ENCODE data around the gene GSTM4.

Gene GSTM4

GRCh38 chr1:109625601-109626560 is 30.0 kb upstream of the GSTM4 start:
- H3K4me3 ChIP-seq (ENCODE audit: control insufficient read depth in 1 of 7, extremely low read depth in 1 of 7, insufficient read depth in 4 of 7, low read depth in 2 of 7, low read length in 6 of 7), result no peak overlapping the region
- 98% methylated on average over 21 of the region's 32 CpGs for WGBS (ENCODE audit: insufficient coverage)
- ChIA-PET CTCF (interaction anchor here (0.9 to 25.8 kb wide), 9 partner anchors 10 to 102 kb away, joined by 3 to 430 read pairs (median 26); partner anchors contain the start of genes GNAI3 and GPR61), POLR2A (no interaction called here)
- H3K36me3 ChIP-seq (ENCODE audit: control insufficient read depth in 4 of 4, insufficient read depth in 4 of 4, low read length in 3 of 4), result peaks cover 22 to 57% (median 47%) of the 10 kb centered on the region in 4 experiments
- peak overlapping the region in 1 of 2 experiments; percentile 99 for H3K27ac ChIP-seq (ENCODE audit: insufficient read depth in 1 of 2, low read depth in 1 of 2, low read length in 2 of 2, poor library complexity in 1 of 2, severe bottlenecking in 2 of 2)
- H3K4me1 ChIP-seq (ENCODE audit: control extremely low read depth in 1 of 4, control insufficient read depth in 4 of 4, insufficient read depth in 4 of 4, low read length in 3 of 4), result peaks cover 14 to 46% (median 43%) of the 10 kb centered on the region in 4 experiments
- DNase-seq, result no peak
- H3K27me3 ChIP-seq (replicated peaks in 2 of 5; ENCODE audit: control insufficient read depth in 4 of 5, insufficient read depth in 5 of 5, low read length in 4 of 5), result no peaks in the 10 kb centered on the region
- H3K9me3 ChIP-seq (ENCODE audit: control extremely low read depth in 1 of 5, control insufficient read depth in 4 of 5, insufficient read depth in 2 of 5, low read depth in 1 of 5, low read length in 4 of 5), result no peaks in the 10 kb centered on the region

- ChIA-PET POLR2A (interaction anchor here (0.7 kb wide), 1 partner anchor 78 kb away, joined by 3 read pairs; no protein-coding TSS in a partner anchor), CTCF (interaction anchor here (1.0 to 25.8 kb wide), 6 partner anchors 10 to 88 kb away, joined by 4 to 430 read pairs (median 58); partner anchors contain the start of genes GNAI3 and GPR61)
- H3K4me3 ChIP-seq (ENCODE audit: control insufficient read depth in 1 of 7, extremely low read depth in 1 of 7, insufficient read depth in 4 of 7, low read depth in 2 of 7, low read length in 6 of 7), result no peak overlapping the region
- H3K27me3 ChIP-seq (replicated peaks in 2 of 5; ENCODE audit: control insufficient read depth in 4 of 5, insufficient read depth in 5 of 5, low read length in 4 of 5), result no peaks in the 10 kb centered on the region
- DNase-seq, result no peak
- peaks cover 25 to 67% (median 57%) of the 10 kb centered on the region in 4 experiments for H3K36me3 ChIP-seq (ENCODE audit: control insufficient read depth in 4 of 4, insufficient read depth in 4 of 4, low read length in 3 of 4)
- peaks cover 14 to 38% (median 37%) of the 10 kb centered on the region in 4 experiments for H3K4me1 ChIP-seq (ENCODE audit: control extremely low read depth in 1 of 4, control insufficient read depth in 4 of 4, insufficient read depth in 4 of 4, low read length in 3 of 4)
- no peaks in the 10 kb centered on the region for H3K9me3 ChIP-seq (ENCODE audit: control extremely low read depth in 1 of 5, control insufficient read depth in 4 of 5, insufficient read depth in 2 of 5, low read depth in 1 of 5, low read length in 4 of 5)
- 97% methylated on average over 12 of the region's 21 CpGs for WGBS (ENCODE audit: insufficient coverage)
- no peak overlapping the region for H3K27ac ChIP-seq (ENCODE audit: insufficient read depth in 1 of 2, low read depth in 1 of 2, low read length in 2 of 2, poor library complexity in 1 of 2, severe bottlenecking in 2 of 2)
Observed at GRCh38 chr1:109626682-109627408, 29.1 kb upstream of the GSTM4 start.

GRCh38 chr1:109627692-109628399 is 28.1 kb upstream of the GSTM4 start:
- Histone ChIP-seq H3K27me3 (replicated peaks in 2 of 5; ENCODE audit: control insufficient read depth in 4 of 5, insufficient read depth in 5 of 5, low read length in 4 of 5) (no peaks in the 10 kb centered on the region), H3K4me1 (ENCODE audit: control extremely low read depth in 1 of 4, control insufficient read depth in 4 of 4, insufficient read depth in 4 of 4, low read length in 3 of 4) (peaks cover 5 to 28% (median 27%) of the 10 kb centered on the region in 4 experiments), H3K36me3 (ENCODE audit: control insufficient read depth in 4 of 4, insufficient read depth in 4 of 4, low read length in 3 of 4) (peaks cover 25 to 77% (median 62%) of the 10 kb centered on the region in 4 experiments), H3K27ac (ENCODE audit: insufficient read depth in 1 of 2, low read depth in 1 of 2, low read length in 2 of 2, poor library complexity in 1 of 2, severe bottlenecking in 2 of 2) (no peak overlapping the region), H3K4me3 (ENCODE audit: control insufficient read depth in 1 of 7, extremely low read depth in 1 of 7, insufficient read depth in 4 of 7, low read depth in 2 of 7, low read length in 6 of 7) (no peak overlapping the region), H3K9me3 (ENCODE audit: control extremely low read depth in 1 of 5, control insufficient read depth in 4 of 5, insufficient read depth in 2 of 5, low read depth in 1 of 5, low read length in 4 of 5) (no peaks in the 10 kb centered on the region)
- ChIA-PET CTCF (interaction anchor here (1.0 to 25.8 kb wide), 9 partner anchors 8 to 89 kb away, joined by 4 to 430 read pairs (median 19); partner anchors contain the start of genes AMPD2, GNAI3, GNAT2 and GPR61), POLR2A (interaction anchor here (0.7 to 2.0 kb wide), 2 partner anchors 8 to 79 kb away, joined by 3 to 5 read pairs; partner anchors contain the start of genes AMPD2 and GNAT2)
- WGBS (ENCODE audit: insufficient coverage), result 95% methylated on average over 23 of the region's 23 CpGs
- DNase-seq, result no peak

GRCh38 chr1:109628540-109629321 is 27.2 kb upstream of the GSTM4 start:
- ChIA-PET POLR2A (interaction anchor here (1.3 to 2.0 kb wide), 2 partner anchors 9 to 80 kb away, joined by 3 to 5 read pairs; partner anchors contain the start of genes AMPD2, GNAI3 and GNAT2), CTCF (interaction anchor here (0.7 to 25.8 kb wide), 10 partner anchors 9 to 145 kb away, joined by 4 to 430 read pairs (median 14); partner anchors contain the start of genes AMPD2, GNAI3, GNAT2 and GPR61)
- Histone ChIP-seq H3K4me1 (ENCODE audit: control extremely low read depth in 1 of 4, control insufficient read depth in 4 of 4, insufficient read depth in 4 of 4, low read length in 3 of 4) (peaks cover 0 to 20% (median 18%) of the 10 kb centered on the region in 4 experiments), H3K9me3 (ENCODE audit: control extremely low read depth in 1 of 5, control insufficient read depth in 4 of 5, insufficient read depth in 2 of 5, low read depth in 1 of 5, low read length in 4 of 5) (no peaks in the 10 kb centered on the region), H3K4me3 (ENCODE audit: control insufficient read depth in 1 of 7, extremely low read depth in 1 of 7, insufficient read depth in 4 of 7, low read depth in 2 of 7, low read length in 6 of 7) (no peak overlapping the region), H3K27ac (ENCODE audit: insufficient read depth in 1 of 2, low read depth in 1 of 2, low read length in 2 of 2, poor library complexity in 1 of 2, severe bottlenecking in 2 of 2) (no peak overlapping the region), H3K27me3 (replicated peaks in 2 of 5; ENCODE audit: control insufficient read depth in 4 of 5, insufficient read depth in 5 of 5, low read length in 4 of 5) (no peaks in the 10 kb centered on the region), H3K36me3 (ENCODE audit: control insufficient read depth in 4 of 4, insufficient read depth in 4 of 4, low read length in 3 of 4) (peaks cover 25 to 78% (median 63%) of the 10 kb centered on the region in 4 experiments)
- no peak for DNase-seq
- 97% methylated on average over 19 of the region's 23 CpGs for WGBS (ENCODE audit: insufficient coverage)

GRCh38 chr1:109629372-109630030 is 26.4 kb upstream of the GSTM4 start:
- DNase-seq, result no peak
- H3K27me3 ChIP-seq (replicated peaks in 2 of 5; ENCODE audit: control insufficient read depth in 4 of 5, insufficient read depth in 5 of 5, low read length in 4 of 5), result no peaks in the 10 kb centered on the region
- 88% methylated on average over 9 of the region's 10 CpGs for WGBS (ENCODE audit: insufficient coverage)
- H3K27ac ChIP-seq (ENCODE audit: insufficient read depth in 1 of 2, low read depth in 1 of 2, low read length in 2 of 2, poor library complexity in 1 of 2, severe bottlenecking in 2 of 2), result no peak overlapping the region
- ChIA-PET CTCF (interaction anchor here (0.7 to 25.8 kb wide), 15 partner anchors 9 to 145 kb away, joined by 4 to 430 read pairs (median 10); partner anchors contain the start of genes AMPD2, GNAI3, GNAT2 and GPR61), POLR2A (interaction anchor here (1.3 to 2.0 kb wide), 2 partner anchors 10 to 81 kb away, joined by 3 to 5 read pairs; partner anchors contain the start of genes AMPD2, GNAI3 and GNAT2)
- no peaks in the 10 kb centered on the region for H3K9me3 ChIP-seq (ENCODE audit: control extremely low read depth in 1 of 5, control insufficient read depth in 4 of 5, insufficient read depth in 2 of 5, low read depth in 1 of 5, low read length in 4 of 5)
- H3K4me1 ChIP-seq (ENCODE audit: control extremely low read depth in 1 of 4, control insufficient read depth in 4 of 4, insufficient read depth in 4 of 4, low read length in 3 of 4), result peaks cover 0 to 12% (median 11%) of the 10 kb centered on the region in 4 experiments
- no peak overlapping the region for H3K4me3 ChIP-seq (ENCODE audit: control insufficient read depth in 1 of 7, extremely low read depth in 1 of 7, insufficient read depth in 4 of 7, low read depth in 2 of 7, low read length in 6 of 7)
- peaks cover 25 to 78% (median 63%) of the 10 kb centered on the region in 4 experiments for H3K36me3 ChIP-seq (ENCODE audit: control insufficient read depth in 4 of 4, insufficient read depth in 4 of 4, low read length in 3 of 4)

Data from common myeloid progenitor, CD34-positive (primary cell).